ENCODE measurements around the gene ZNF608.

DNA sequence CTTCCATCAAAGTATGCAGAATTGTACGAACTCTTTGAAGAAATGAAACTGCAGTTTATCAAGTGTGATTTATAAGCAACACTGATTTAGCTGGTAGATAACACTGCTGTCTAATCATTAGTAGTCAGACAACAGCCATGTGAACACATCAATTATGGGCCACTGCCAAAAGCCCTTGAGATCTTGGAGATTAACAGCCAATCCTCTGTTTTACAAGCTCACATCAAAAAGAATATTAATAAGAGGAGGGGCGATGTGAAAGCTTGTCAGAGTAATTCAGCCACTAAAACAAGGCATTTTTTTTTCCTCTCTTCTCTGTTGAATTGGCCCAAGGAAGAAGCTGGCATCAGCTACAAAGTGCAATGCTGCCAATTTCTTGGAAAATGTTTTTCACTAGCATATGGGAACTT lies 28.1 kb downstream of the ZNF608 start:
- TF ChIP-seq, protein P1, sequence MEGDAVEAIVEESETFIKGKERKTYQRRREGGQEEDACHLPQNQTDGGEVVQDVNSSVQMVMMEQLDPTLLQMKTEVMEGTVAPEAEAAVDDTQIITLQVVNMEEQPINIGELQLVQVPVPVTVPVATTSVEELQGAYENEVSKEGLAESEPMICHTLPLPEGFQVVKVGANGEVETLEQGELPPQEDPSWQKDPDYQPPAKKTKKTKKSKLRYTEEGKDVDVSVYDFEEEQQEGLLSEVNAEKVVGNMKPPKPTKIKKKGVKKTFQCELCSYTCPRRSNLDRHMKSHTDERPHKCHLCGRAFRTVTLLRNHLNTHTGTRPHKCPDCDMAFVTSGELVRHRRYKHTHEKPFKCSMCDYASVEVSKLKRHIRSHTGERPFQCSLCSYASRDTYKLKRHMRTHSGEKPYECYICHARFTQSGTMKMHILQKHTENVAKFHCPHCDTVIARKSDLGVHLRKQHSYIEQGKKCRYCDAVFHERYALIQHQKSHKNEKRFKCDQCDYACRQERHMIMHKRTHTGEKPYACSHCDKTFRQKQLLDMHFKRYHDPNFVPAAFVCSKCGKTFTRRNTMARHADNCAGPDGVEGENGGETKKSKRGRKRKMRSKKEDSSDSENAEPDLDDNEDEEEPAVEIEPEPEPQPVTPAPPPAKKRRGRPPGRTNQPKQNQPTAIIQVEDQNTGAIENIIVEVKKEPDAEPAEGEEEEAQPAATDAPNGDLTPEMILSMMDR (conservative IDR thresholded peaks at IDR 0.05; ENCODE audit: low read length) = no peak
- TF ChIP-seq EZH2phosphoT487 (IDR thresholded peaks at IDR 0.05; ENCODE audit: borderline replicate concordance, low read depth, low read length) = no peak
